ENCODE data around the gene SORCS2. TPM values are rescaled to one million over a fixed set of nuclear protein-coding genes. Genes with fewer than 3 reads are reported as not detected.

The SORCS2 gene
- total and polyA plus RNA-seq, 4 donors: 2.2 to 7.7 (median 2.5) TPM

- Histone ChIP-seq H3K9me3 (ENCODE audit: control insufficient read depth in 4 of 4, insufficient read depth in 3 of 4, low read length in 3 of 4) (peaks cover 0 to 2% (median 0%) of the 10 kb centered on the region in 4 donors), H3K27ac (ENCODE audit: low read depth in 1 of 2, low read length in 1 of 2) (no peak overlapping the region), H3K9ac (ENCODE audit: insufficient read depth in 1 of 2, low read length in 2 of 2) (no peak overlapping the region), H3K4me1 (ENCODE audit: control insufficient read depth in 5 of 5, insufficient read depth in 5 of 5, low read length in 5 of 5) (peaks cover 0 to 9% (median 0%) of the 10 kb centered on the region in 5 donors), H3K4me3 (no peak overlapping the region), H3K36me3 (ENCODE audit: control insufficient read depth in 4 of 4, insufficient read depth in 4 of 4, low read length in 4 of 4) (no peaks in the 10 kb centered on the region), H3K27me3 (ENCODE audit: control insufficient read depth in 3 of 3, insufficient read depth in 3 of 3, low read length in 2 of 3) (no peaks in the 10 kb centered on the region)
- ATAC-seq (ENCODE audit: insufficient read depth, low FRiP score) (no peak), DNase-seq (no peak)
- no peak for TF ChIP-seq CTCF (IDR thresholded peaks at IDR 0.05; ENCODE audit: control extremely low read depth, extremely low read depth)
- 74 to 81% methylated on average over 22 of the region's 22 CpGs for WGBS, 2 donors
Observed at GRCh38 chr4:7302781-7303404, 110.6 kb downstream of the SORCS2 start.

GRCh38 chr4:7303561-7303960, 111.2 kb downstream of the SORCS2 start:
- no peak overlapping the region for H3K9ac ChIP-seq (ENCODE audit: insufficient read depth in 1 of 2, low read length in 2 of 2)

GRCh38 chr4:7304436-7304835, 112.1 kb downstream of the SORCS2 start:
- 87% methylated on average over 10 of the region's 10 CpGs for WGBS, 2 donors
- peaks cover 0 to 2% (median 0%) of the 10 kb centered on the region in 4 donors for H3K9me3 ChIP-seq (ENCODE audit: control insufficient read depth in 4 of 4, insufficient read depth in 3 of 4, low read length in 3 of 4)
- H3K9ac ChIP-seq (ENCODE audit: insufficient read depth in 1 of 2, low read length in 2 of 2): no peak overlapping the region
- no peaks in the 10 kb centered on the region for H3K27me3 ChIP-seq (ENCODE audit: control insufficient read depth in 3 of 3, insufficient read depth in 3 of 3, low read length in 2 of 3)
- TF ChIP-seq CTCF (IDR thresholded peaks at IDR 0.05; ENCODE audit: control extremely low read depth, extremely low read depth): no peak
- no peak overlapping the region for H3K4me3 ChIP-seq
- DNase-seq (no peak), ATAC-seq (ENCODE audit: insufficient read depth, low FRiP score) (no peak)
- no peak overlapping the region for H3K27ac ChIP-seq (ENCODE audit: low read depth in 1 of 2, low read length in 1 of 2)
- no peaks in the 10 kb centered on the region for H3K36me3 ChIP-seq (ENCODE audit: control insufficient read depth in 4 of 4, insufficient read depth in 4 of 4, low read length in 4 of 4)
- H3K4me1 ChIP-seq (ENCODE audit: control insufficient read depth in 5 of 5, insufficient read depth in 5 of 5, low read length in 5 of 5): peaks cover 0 to 5% (median 0%) of the 10 kb centered on the region in 5 donors

More at GRCh38 chr4:7303561-7303960, 111.2 kb downstream of the SORCS2 start:
- no peak for DNase-seq
- Histone ChIP-seq H3K27me3 (ENCODE audit: control insufficient read depth in 3 of 3, insufficient read depth in 3 of 3, low read length in 2 of 3) (no peaks in the 10 kb centered on the region), H3K36me3 (ENCODE audit: control insufficient read depth in 4 of 4, insufficient read depth in 4 of 4, low read length in 4 of 4) (no peaks in the 10 kb centered on the region), H3K4me1 (ENCODE audit: control insufficient read depth in 5 of 5, insufficient read depth in 5 of 5, low read length in 5 of 5) (peaks cover 0 to 9% (median 0%) of the 10 kb centered on the region in 5 donors), H3K27ac (ENCODE audit: low read depth in 1 of 2, low read length in 1 of 2) (no peak overlapping the region), H3K9me3 (ENCODE audit: control insufficient read depth in 4 of 4, insufficient read depth in 3 of 4, low read length in 3 of 4) (peaks cover 0 to 2% (median 0%) of the 10 kb centered on the region in 4 donors), H3K4me3 (no peak overlapping the region)
- no peak for TF ChIP-seq CTCF (IDR thresholded peaks at IDR 0.05; ENCODE audit: control extremely low read depth, extremely low read depth)
- WGBS, 2 donors: 91 to 94% methylated on average over 12 of the region's 12 CpGs
- ATAC-seq (ENCODE audit: insufficient read depth, low FRiP score): no peak
